Measurements from ENCODE around the gene ECSIT. TPM values are rescaled to one million over a fixed set of nuclear protein-coding genes. Genes with fewer than 3 reads are reported as not detected.

ECSIT gene
- total RNA-seq = 10 to 100 TPM; 47.7 to 99.7 (median 62.4) TPM
- 100 to 1,000 TPM in 2 of 3 donors, 10 to 100 TPM in 1; 28.7 to 122 (median 102) TPM for polyA plus RNA-seq
- long read RNA-seq, donor 1, transcript ECSIT-202 (8 exons, 1,700 nt) = major isoform, 7 of 9 reads
- long read RNA-seq, donor 1, partial matches to known transcripts = 0 of 9 reads
- long read RNA-seq, donor 1, other reads (novel, unspliced or antisense) = 0 of 9 reads
- long read RNA-seq, donor 2, transcript ECSIT-202 (8 exons, 1,700 nt) = major isoform, 5 of 9 reads
- long read RNA-seq, donor 2, partial matches to known transcripts = 0 of 9 reads
- long read RNA-seq, donor 2, other reads (novel, unspliced or antisense) = 0 of 9 reads
- long read RNA-seq, donor 3, transcript ECSIT-202 (8 exons, 1,700 nt) = major isoform, 5 of 5 reads
- long read RNA-seq, donor 3, partial matches to known transcripts = 0 of 5 reads
- long read RNA-seq, donor 3, other reads (novel, unspliced or antisense) = 0 of 5 reads
- long read RNA-seq, donor 4, transcript ECSIT-202 (8 exons, 1,700 nt) = major isoform, 61 of 81 reads
- long read RNA-seq, donor 4, partial matches to known transcripts = 3 of 81 reads
- long read RNA-seq, donor 4, other reads (novel, unspliced or antisense) = 14 of 81 reads
- long read RNA-seq, donor 5, transcript ECSIT-202 (8 exons, 1,700 nt) = major isoform, 85 of 115 reads
- long read RNA-seq, donor 5, partial matches to known transcripts = 4 of 115 reads
- long read RNA-seq, donor 5, other reads (novel, unspliced or antisense) = 21 of 115 reads
- long read RNA-seq, donor 6, transcript ECSIT-202 (8 exons, 1,700 nt) = major isoform, 50 of 70 reads
- long read RNA-seq, donor 6, partial matches to known transcripts = 2 of 70 reads
- long read RNA-seq, donor 6, other reads (novel, unspliced or antisense) = 11 of 70 reads
- long read RNA-seq, donor 7, transcript ECSIT-202 (8 exons, 1,700 nt) = major isoform, 6 of 8 reads
- long read RNA-seq, donor 7, partial matches to known transcripts = 0 of 8 reads
- long read RNA-seq, donor 7, other reads (novel, unspliced or antisense) = 0 of 8 reads
- long read RNA-seq, donor 8, transcript ECSIT-202 (8 exons, 1,700 nt) = major isoform, 15 of 18 reads
- long read RNA-seq, donor 8, partial matches to known transcripts = 0 of 18 reads
- long read RNA-seq, donor 8, other reads (novel, unspliced or antisense) = 0 of 18 reads
- long read RNA-seq, donor 9, transcript ECSIT-202 (8 exons, 1,700 nt) = major isoform, 7 of 8 reads
- long read RNA-seq, donor 9, partial matches to known transcripts = 0 of 8 reads
- long read RNA-seq, donor 9, other reads (novel, unspliced or antisense) = 0 of 8 reads
- long read RNA-seq, donor 10, transcript ECSIT-202 (8 exons, 1,700 nt) = major isoform, 6 of 6 reads
- long read RNA-seq, donor 10, partial matches to known transcripts = 0 of 6 reads
- long read RNA-seq, donor 10, other reads (novel, unspliced or antisense) = 0 of 6 reads

GRCh38 chr19:11528551-11529341, at the start of gene ECSIT:
Gene ECSIT, minus strand, starts transcription at chr19:11529134. Its CDS starts 9,964 bp downstream, at chr19:11519170.
- H3K9me3 ChIP-seq (replicated peaks in 1 of 3) = no peaks in the 10 kb centered on the region
- TF ChIP-seq POLR2A (IDR thresholded peaks at IDR 0.05) (peak in 1 of 2 donors; percentile 78), CTCF (IDR thresholded peaks at IDR 0.05) (no peak)
- 0% methylated on average over 13 to 47 of the region's 47 CpGs for WGBS, 4 donors
- peak within 1 kb of the TSS; percentile 26 to 83 (median 48) for H3K4me3 ChIP-seq
- no peaks in the 10 kb centered on the region for H3K36me3 ChIP-seq (replicated peaks in 1 of 2)
- peak within 1 kb of the TSS; percentile 88 to 94 (median 89) for H3K27ac ChIP-seq
- DNase-seq = peak; percentile 98 to 100 (median 99)
- intact Hi-C loops (cut with DNase I) = no loop called here
- H3K4me1 ChIP-seq (replicated peaks in 1 of 2) = peaks cover 5 to 20% of the 10 kb centered on the region in 2 donors
- no peaks in the 10 kb centered on the region for H3K27me3 ChIP-seq

GRCh38 chr19:11577451-11578257, 48.7 kb upstream of the ECSIT start, which contains the start of gene ACP5:
Gene ACP5, minus strand, starts transcription at chr19:11577645. Its CDS starts 328 bp downstream, at chr19:11577317.
- Histone ChIP-seq H3K27ac (no peak within 1 kb of the TSS), H3K9me3 (replicated peaks in 1 of 3) (no peaks in the 10 kb centered on the region), H3K4me1 (replicated peaks in 1 of 2) (peaks cover 0 to 5% of the 10 kb centered on the region in 2 donors), H3K4me3 (peak within 1 kb of the TSS in 1 of 4 donors; percentile 39), H3K27me3 (peaks cover 7% of the 10 kb centered on the region), H3K36me3 (replicated peaks in 1 of 2) (no peaks in the 10 kb centered on the region)
- 48 to 74% (median 67%) methylated on average over 10 to 18 of the region's 18 CpGs for WGBS, 4 donors
- intact Hi-C loops (cut with DNase I) = no loop called here
- no peak for TF ChIP-seq CTCF (IDR thresholded peaks at IDR 0.05)
- TF ChIP-seq POLR2A (IDR thresholded peaks at IDR 0.05) = no peak
- DNase-seq = no peak

- intact Hi-C loops (cut with DNase I) = no loop called here
- Histone ChIP-seq H3K27ac (no peak overlapping the region), H3K4me3 (no peak overlapping the region), H3K36me3 (replicated peaks in 1 of 2) (no peaks in the 10 kb centered on the region), H3K27me3 (peaks cover 7% of the 10 kb centered on the region), H3K9me3 (replicated peaks in 1 of 3) (no peaks in the 10 kb centered on the region), H3K4me1 (replicated peaks in 1 of 2) (peaks cover 0 to 5% of the 10 kb centered on the region in 2 donors)
- no peak for DNase-seq
- TF ChIP-seq CTCF (IDR thresholded peaks at IDR 0.05) (no peak), POLR2A (IDR thresholded peaks at IDR 0.05) (no peak)
- 87 to 95% (median 91%) methylated on average over 7 to 15 of the region's 15 CpGs for WGBS, 4 donors
Observed at GRCh38 chr19:11576227-11576626, 47.3 kb upstream of the ECSIT start.

Data from adrenal gland (tissue), 19 donors.